Activated CD4-positive, alpha-beta T cell treated with anti-CD3 and anti-CD28 coated beads, Interleukin-2, amount 10 ng/mL, durations not matched to agents 7 days and 5 days (primary cell): Measurements from ENCODE around the gene TCAP. TPM values are rescaled to one million over a fixed set of nuclear protein-coding genes. Genes with fewer than 3 reads are reported as not detected.

Experiments used
- CTCF ChIA-PET: fragments of 350-600 bp; sonication (Branson Sonifier 250); formaldehyde crosslinking; loops from one replicate; lab custom pipeline; 2021; ENCODE audit warnings: antibody characterized with exemption; lab: Charles Lee
- POLR2A ChIA-PET: fragments of 350-600 bp; sonication (Branson Sonifier 250); formaldehyde crosslinking; loops from one replicate; lab custom pipeline; 2021; ENCODE audit warnings: antibody characterized with exemption; lab: Charles Lee
- DNase-seq: peaks from one replicate; pipeline ENCODE4 v3.0.0-alpha.2; 2020
- H3K27ac Mint-ChIP-seq: one replicate; pipeline ENCODE4 v1.8.0; 2021; ENCODE audit warnings: mild to moderate bottlenecking, moderate library complexity, mixed read lengths
- H3K27me3 Mint-ChIP-seq: one replicate; pipeline ENCODE4 v1.8.0; 2021; ENCODE audit warnings: mixed read lengths
- H3K36me3 Mint-ChIP-seq: one replicate; pipeline ENCODE4 v1.8.0; 2021; ENCODE audit warnings: low read depth, mixed read lengths
- H3K4me1 Mint-ChIP-seq: one replicate; pipeline ENCODE4 v1.8.0; 2021; ENCODE audit warnings: mixed read lengths
- H3K4me3 Mint-ChIP-seq: one replicate; pipeline ENCODE4 v1.8.0; 2021; ENCODE audit warnings: mild to moderate bottlenecking, moderate library complexity, mixed read lengths
- H3K9me3 Mint-ChIP-seq: one replicate; pipeline ENCODE4 v1.8.0; 2021; ENCODE audit warnings: mixed read lengths
- total RNA-seq, 2 experiments: library from RNA; stranded (reverse); gene quantifications; one replicate each; pipeline ENCODE4 v1.2.3, GENCODE V29; 2021

The TCAP gene
- total RNA-seq, 2 experiments from 2014 or later: 2.0 to 2.1 TPM

GRCh38 chr17:39666601-39667261, 1.6 kb downstream of the TCAP start:
- no peaks in the 10 kb centered on the region for H3K9me3 Mint-ChIP-seq
- H3K4me1 Mint-ChIP-seq: peaks cover 5% of the 10 kb centered on the region
- DNase-seq: no peak
- H3K36me3 Mint-ChIP-seq: no peaks in the 10 kb centered on the region
- POLR2A ChIA-PET: no interaction called here
- H3K27ac Mint-ChIP-seq: no peak overlapping the region
- H3K4me3 Mint-ChIP-seq: no peak overlapping the region
- CTCF ChIA-PET: interaction anchor here (0.7 to 3.0 kb wide), 8 partner anchors 8 to 61 kb away, joined by 3 to 22 read pairs (median 4); partner anchors contain the start of gene PGAP3
- H3K27me3 Mint-ChIP-seq: peaks cover 28% of the 10 kb centered on the region

- H3K36me3 Mint-ChIP-seq: no peaks in the 10 kb centered on the region
- H3K27ac Mint-ChIP-seq: no peak overlapping the region
- no peaks in the 10 kb centered on the region for H3K9me3 Mint-ChIP-seq
- no peak for DNase-seq
- no peak overlapping the region for H3K4me3 Mint-ChIP-seq
- peaks cover 5% of the 10 kb centered on the region for H3K4me1 Mint-ChIP-seq
- ChIA-PET POLR2A (no interaction called here), CTCF (interaction anchor here (1.3 to 3.0 kb wide), 4 partner anchors 8 to 61 kb away, joined by 3 to 22 read pairs (median 8); no protein-coding TSS in a partner anchor)
- H3K27me3 Mint-ChIP-seq: peaks cover 28% of the 10 kb centered on the region
Measured at GRCh38 chr17:39667262-39667944, 2.3 kb downstream of the TCAP start.

GRCh38 chr17:39667945-39668924, 3.1 kb downstream of the TCAP start, which contains the start of gene PNMT:
Gene PNMT, plus strand, starts transcription at chr17:39668453. Its CDS starts 23 bp downstream, at chr17:39668476.
- Mint-ChIP-seq H3K4me1 (peaks cover 5% of the 10 kb centered on the region), H3K27me3 (peaks cover 28% of the 10 kb centered on the region), H3K9me3 (no peaks in the 10 kb centered on the region), H3K36me3 (no peaks in the 10 kb centered on the region), H3K4me3 (no peak within 1 kb of the TSS), H3K27ac (peak within 1 kb of the TSS; percentile 81)
- DNase-seq: peak; percentile 72
- POLR2A ChIA-PET: interaction anchor here (0.5 to 0.6 kb wide), 3 partner anchors 10 to 46 kb away, joined by 3 to 4 read pairs (median 4); no protein-coding TSS in a partner anchor
- CTCF ChIA-PET: interaction anchor here (0.5 to 3.0 kb wide), 13 partner anchors 9 to 612 kb away, joined by 3 to 14 read pairs (median 3); no protein-coding TSS in a partner anchor

- no peak for DNase-seq
- Mint-ChIP-seq H3K27me3 (peaks cover 28% of the 10 kb centered on the region), H3K36me3 (no peaks in the 10 kb centered on the region), H3K9me3 (no peaks in the 10 kb centered on the region), H3K4me3 (no peak overlapping the region), H3K27ac (no peak overlapping the region), H3K4me1 (peaks cover 6% of the 10 kb centered on the region)
- CTCF ChIA-PET: interaction anchor here (0.8 to 3.0 kb wide), 8 partner anchors 7 to 100 kb away, joined by 3 to 14 read pairs (median 4); partner anchors contain the start of gene MIEN1
- POLR2A ChIA-PET: interaction anchor here (0.8 kb wide), 1 partner anchor 15 kb away, joined by 3 read pairs; no protein-coding TSS in a partner anchor
Measured at GRCh38 chr17:39669897-39670735, 5.0 kb downstream of the TCAP start.

- ChIA-PET CTCF (interaction anchor here (0.6 to 3.0 kb wide), 9 partner anchors 9 to 700 kb away, joined by 3 to 14 read pairs (median 3); partner anchors contain the start of gene MIEN1), POLR2A (interaction anchor here (0.8 kb wide), 1 partner anchor 16 kb away, joined by 3 read pairs; no protein-coding TSS in a partner anchor)
- Mint-ChIP-seq H3K27me3 (peaks cover 26% of the 10 kb centered on the region), H3K4me1 (peaks cover 12% of the 10 kb centered on the region), H3K27ac (no peak overlapping the region), H3K9me3 (no peaks in the 10 kb centered on the region), H3K36me3 (no peaks in the 10 kb centered on the region), H3K4me3 (no peak overlapping the region)
- DNase-seq: no peak
Measured at GRCh38 chr17:39670746-39671145, 5.6 kb downstream of the TCAP start.

- no peak for DNase-seq
- no peaks in the 10 kb centered on the region for H3K9me3 Mint-ChIP-seq
- peaks cover 18% of the 10 kb centered on the region for H3K27me3 Mint-ChIP-seq
- H3K4me3 Mint-ChIP-seq: no peak overlapping the region
- POLR2A ChIA-PET: no interaction called here
- H3K36me3 Mint-ChIP-seq: peaks cover 2% of the 10 kb centered on the region
- H3K27ac Mint-ChIP-seq: peak overlapping the region; percentile 39
- peaks cover 23% of the 10 kb centered on the region for H3K4me1 Mint-ChIP-seq
- CTCF ChIA-PET: interaction anchor here (0.9 to 2.5 kb wide), 9 partner anchors 16 to 58 kb away, joined by 3 to 12 read pairs (median 4); partner anchors contain the start of genes MIEN1 and PGAP3
Measured at GRCh38 chr17:39671651-39672521, 6.7 kb downstream of the TCAP start.

- Mint-ChIP-seq H3K4me1 (peaks cover 32% of the 10 kb centered on the region), H3K4me3 (no peak overlapping the region), H3K27ac (no peak overlapping the region), H3K27me3 (peaks cover 16% of the 10 kb centered on the region), H3K36me3 (peaks cover 8% of the 10 kb centered on the region), H3K9me3 (no peaks in the 10 kb centered on the region)
- ChIA-PET CTCF (interaction anchor here (0.9 to 2.5 kb wide), 7 partner anchors 15 to 57 kb away, joined by 3 to 12 read pairs (median 4); partner anchors contain the start of genes MIEN1 and PGAP3), POLR2A (no interaction called here)
- no peak for DNase-seq
Measured at GRCh38 chr17:39672522-39673334, 7.6 kb downstream of the TCAP start.

GRCh38 chr17:39673335-39674081, 8.4 kb downstream of the TCAP start:
- peaks cover 38% of the 10 kb centered on the region for H3K4me1 Mint-ChIP-seq
- no peak overlapping the region for H3K4me3 Mint-ChIP-seq
- H3K27me3 Mint-ChIP-seq: peaks cover 12% of the 10 kb centered on the region
- CTCF ChIA-PET: interaction anchor here (1.2 to 1.7 kb wide), 2 partner anchors 39 to 52 kb away, joined by 3 read pairs; no protein-coding TSS in a partner anchor
- POLR2A ChIA-PET: no interaction called here
- no peak for DNase-seq
- peaks cover 14% of the 10 kb centered on the region for H3K36me3 Mint-ChIP-seq
- no peaks in the 10 kb centered on the region for H3K9me3 Mint-ChIP-seq
- no peak overlapping the region for H3K27ac Mint-ChIP-seq

- Mint-ChIP-seq H3K4me3 (no peak overlapping the region), H3K27me3 (peaks cover 8% of the 10 kb centered on the region), H3K36me3 (peaks cover 20% of the 10 kb centered on the region), H3K4me1 (peaks cover 42% of the 10 kb centered on the region), H3K27ac (no peak overlapping the region), H3K9me3 (no peaks in the 10 kb centered on the region)
- POLR2A ChIA-PET: no interaction called here
- CTCF ChIA-PET: interaction anchor here (1.3 to 1.9 kb wide), 3 partner anchors 8 to 53 kb away, joined by 3 to 8 read pairs (median 3); partner anchors contain the start of gene TCAP
- no peak for DNase-seq
Measured at GRCh38 chr17:39674179-39674578, 9.0 kb downstream of the TCAP start.
